ENCODE data around the gene IQGAP3. TPM values are rescaled to one million over a fixed set of nuclear protein-coding genes. Genes with fewer than 3 reads are reported as not detected.
"Not testable (repeated sequence)": the region's sequence is repeated elsewhere in the genome, so short reads cannot be mapped to it uniquely, and the experiment has no call there.

The IQGAP3 gene
- polyA plus RNA-seq, 1 donor: 5.5 TPM

GRCh38 chr1:156595016-156595415 is 22.7 kb upstream of the IQGAP3 start:
- DNase-seq (ENCODE audit: low read depth): no peak

GRCh38 chr1:156594190-156594589 is 21.8 kb upstream of the IQGAP3 start:
- DNase-seq (ENCODE audit: low read depth): no peak

- no peak for DNase-seq (ENCODE audit: low read depth)
Measured at GRCh38 chr1:156593661-156593989, 21.3 kb upstream of the IQGAP3 start.

GRCh38 chr1:156592910-156593660 is 20.7 kb upstream of the IQGAP3 start:
- no peak for DNase-seq (ENCODE audit: low read depth)

GRCh38 chr1:156592158-156592909 is 20.0 kb upstream of the IQGAP3 start:
- DNase-seq (ENCODE audit: low read depth): no peak

GRCh38 chr1:156591432-156592157 is 19.2 kb upstream of the IQGAP3 start, which contains the start of gene NAXE:
Gene NAXE (plus strand): TSS chr1:156591776. CDS start chr1:156591805, 29 bp downstream.
- peak; percentile 25 for DNase-seq (ENCODE audit: low read depth)

GRCh38 chr1:156591181-156591431 is 18.7 kb upstream of the IQGAP3 start:
- no peak for DNase-seq (ENCODE audit: low read depth)

GRCh38 chr1:156590326-156591180 is 18.2 kb upstream of the IQGAP3 start:
- no peak for DNase-seq (ENCODE audit: low read depth)

- DNase-seq (ENCODE audit: low read depth): no peak
Measured at GRCh38 chr1:156589546-156589945, 17.2 kb upstream of the IQGAP3 start.

GRCh38 chr1:156587927-156588326 is 15.6 kb upstream of the IQGAP3 start:
- DNase-seq (ENCODE audit: low read depth): not testable (repeated sequence)

- no peak for DNase-seq (ENCODE audit: low read depth)
Measured at GRCh38 chr1:156586892-156587477, 14.6 kb upstream of the IQGAP3 start.

GRCh38 chr1:156586323-156586722 is 14.0 kb upstream of the IQGAP3 start:
- DNase-seq (ENCODE audit: low read depth): no peak

GRCh38 chr1:156584813-156585212 is 12.4 kb upstream of the IQGAP3 start:
- DNase-seq (ENCODE audit: low read depth): no peak

- peak; percentile 50 for DNase-seq (ENCODE audit: low read depth)
Measured at GRCh38 chr1:156583821-156584622, 11.7 kb upstream of the IQGAP3 start.

- no peak for DNase-seq (ENCODE audit: low read depth)
Measured at GRCh38 chr1:156582388-156583017, 10.1 kb upstream of the IQGAP3 start.

GRCh38 chr1:156581661-156582387 is 9.5 kb upstream of the IQGAP3 start:
- no peak for DNase-seq (ENCODE audit: low read depth)

- DNase-seq (ENCODE audit: low read depth): no peak
Measured at GRCh38 chr1:156579472-156579871, 7.1 kb upstream of the IQGAP3 start, which contains the start of gene TTC24. Gene TTC24 (plus strand): TSS chr1:156579723. CDS start chr1:156581365, 1,642 bp downstream.

GRCh38 chr1:156578055-156578454 is 5.7 kb upstream of the IQGAP3 start:
- no peak for DNase-seq (ENCODE audit: low read depth)

- DNase-seq (ENCODE audit: low read depth): no peak
Measured at GRCh38 chr1:156577550-156577949, 5.2 kb upstream of the IQGAP3 start.
